SKM-1 (cell line): ENCODE data around the gene MTX3.
A peak's percentile ranks its signal among the peaks of the same experiment; 100 is the strongest.

ENCODE experiments used
- DNase-seq: peaks from one replicate; lab custom pipeline; 2025; ENCODE audit not compliant: unreplicated experiment; lab: John Stamatoyannopoulos, UW

The MTX3 gene

GRCh38 chr5:79990598-79991507 is at the start of gene MTX3:
TSS of gene MTX3 (minus strand) at chr5:79991262. CDS start at chr5:79991238, 24 bp downstream.
- peak; percentile 37 for DNase-seq

GRCh38 chr5:80039650-80040049 is 48.6 kb upstream of the MTX3 start:
- no peak for DNase-seq

GRCh38 chr5:80037366-80037765 is 46.3 kb upstream of the MTX3 start:
- DNase-seq: no peak

GRCh38 chr5:80036615-80037014 is 45.6 kb upstream of the MTX3 start:
- DNase-seq: no peak

- DNase-seq: no peak
Observed at GRCh38 chr5:80035839-80036238, 44.8 kb upstream of the MTX3 start.

- DNase-seq: no peak
Observed at GRCh38 chr5:80034962-80035821, 44.1 kb upstream of the MTX3 start, which contains the start of gene THBS4. TSS of gene THBS4 (plus strand) at chr5:80035348. CDS start at chr5:80035538, 190 bp downstream.

- DNase-seq: no peak
Observed at GRCh38 chr5:80034559-80034958, 43.5 kb upstream of the MTX3 start.

- no peak for DNase-seq
Observed at GRCh38 chr5:80033513-80033912, 42.5 kb upstream of the MTX3 start.

GRCh38 chr5:80031109-80031508 is 40.0 kb upstream of the MTX3 start:
- DNase-seq: no peak

GRCh38 chr5:80026841-80027240 is 35.8 kb upstream of the MTX3 start:
- no peak for DNase-seq

- DNase-seq: no peak
Observed at GRCh38 chr5:80025069-80025468, 34.0 kb upstream of the MTX3 start.

- DNase-seq: no peak
Observed at GRCh38 chr5:80010754-80011392, 19.8 kb upstream of the MTX3 start.

- DNase-seq: no peak
Observed at GRCh38 chr5:80008995-80009765, 18.1 kb upstream of the MTX3 start.

GRCh38 chr5:80002677-80003076 is 11.6 kb upstream of the MTX3 start:
- no peak for DNase-seq

GRCh38 chr5:79999722-80000121 is 8.7 kb upstream of the MTX3 start:
- no peak for DNase-seq

GRCh38 chr5:79992891-79993657 is 2.0 kb upstream of the MTX3 start:
- no peak for DNase-seq

GRCh38 chr5:79990205-79990597 is 861 bp downstream of the MTX3 start:
- no peak for DNase-seq

- DNase-seq: no peak
Observed at GRCh38 chr5:79986260-79986659, 4.8 kb downstream of the MTX3 start.

- no peak for DNase-seq
Observed at GRCh38 chr5:79985288-79985687, 5.8 kb downstream of the MTX3 start.

- no peak for DNase-seq
Observed at GRCh38 chr5:79984363-79984762, 6.7 kb downstream of the MTX3 start.
